Uterus (tissue), 4 donors: ENCODE data around the gene METTL6. TPM values are rescaled to one million over a fixed set of nuclear protein-coding genes. Genes with fewer than 3 reads are reported as not detected.

Source experiments
- DNase-seq, 2 donors: peaks; one replicate each; pipeline ENCODE4 v3.0.0-alpha.2; 2019 to 2020
- H3K27ac ChIP-seq, 2 donors: fragments of 200-600 bp; sonication (generic); 1 replicate in 1 of 2; 2 replicates in 1 of 2; pipeline ENCODE4 v1.5.1; 2016 to 2018
- H3K27me3 ChIP-seq, 2 donors: fragments of 200-600 bp; sonication (generic); one replicate each; pipeline ENCODE4 v1.5.1; 2018 to 2019; ENCODE audit warnings: control low read depth in 1 of 2
- H3K36me3 ChIP-seq, 2 donors: fragments of 200-600 bp; sonication (generic); one replicate each; pipeline ENCODE4 v1.5.1; 2019; ENCODE audit warnings: control low read depth in 1 of 2
- H3K4me1 ChIP-seq, 2 donors: fragments of 200-600 bp; sonication (generic); one replicate each; pipeline ENCODE4 v1.5.1; 2018 to 2019; ENCODE audit warnings: control low read depth in 1 of 2
- H3K4me3 ChIP-seq, 2 donors: fragments of 200-600 bp; sonication (generic); 1 replicate in 1 of 2; 2 replicates in 1 of 2; pipeline ENCODE4 v1.5.1; 2018 to 2019; ENCODE audit warnings: mild to moderate bottlenecking in 1 of 2
- H3K9me3 ChIP-seq, 2 donors: fragments of 200-600 bp; sonication (generic); one replicate each; pipeline ENCODE4 v1.5.1; 2019; ENCODE audit warnings: control low read depth in 1 of 2
- CTCF ChIP-seq, 4 experiments: fragments of 200-600 bp in 2 of 4; fragments of 450-650 bp in 2 of 4; sonication (generic) in 2 of 4; IDR thresholded peaks; one replicate each; pipeline ENCODE4 v1.5.1; 2016 to 2019; ENCODE audit warnings: antibody characterized with exemption in 4 of 4, mild to moderate bottlenecking in 2 of 4, moderate library complexity in 1 of 4
- POLR2A ChIP-seq, 2 donors: fragments of 450-650 bp; IDR thresholded peaks; one replicate each; pipeline ENCODE4 v1.6.1; 2016; ENCODE audit warnings: antibody characterized with exemption in 2 of 2, mild to moderate bottlenecking in 1 of 2, moderate library complexity in 1 of 2
- intact Hi-C: fragments of 100-400 bp; cut with DNase I; formaldehyde crosslinking; loops from one replicate; pipeline ENCODE4 v1.15.1; 2023; ENCODE audit warnings: low total_unique reads
- total RNA-seq, 4 donors: library from RNA; depleted of rRNA in 3 of 4; stranded (reverse); fragments of >200 nt in 3 of 4; gene quantifications; one replicate each; pipeline versions ENCODE4 v1.1.0 to v1.2.4, GENCODE V29; 2014 to 2023
- donor health status: DM: yes; HTN: yes; CAD: no.

METTL6 gene
- total RNA-seq, 4 donors from 2014 or later: 2.0 to 61.7 (median 25.9) TPM

DNA sequence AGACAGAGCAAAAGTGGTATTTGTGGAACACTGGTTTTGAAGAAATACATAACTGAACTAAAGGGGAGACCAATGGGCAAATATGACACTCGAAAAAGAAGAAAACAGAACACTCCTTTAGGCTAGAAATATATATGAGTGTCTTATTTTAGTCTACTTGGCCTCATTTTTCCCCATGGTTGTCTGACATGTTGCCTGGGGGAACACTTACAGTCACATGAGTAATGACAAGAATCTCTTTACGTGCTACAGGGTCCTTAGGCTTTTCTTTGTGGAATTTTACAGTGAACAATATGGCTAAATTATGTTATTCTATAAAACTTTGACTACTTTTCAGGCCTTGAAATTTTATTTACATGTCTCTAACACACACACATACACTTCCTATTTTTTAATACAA, 17.6 kb downstream of the METTL6 start:
- H3K36me3 ChIP-seq: no peaks in the 10 kb centered on the region
- intact Hi-C loops: no loop called here
- no peak overlapping the region for H3K27ac ChIP-seq

DNA sequence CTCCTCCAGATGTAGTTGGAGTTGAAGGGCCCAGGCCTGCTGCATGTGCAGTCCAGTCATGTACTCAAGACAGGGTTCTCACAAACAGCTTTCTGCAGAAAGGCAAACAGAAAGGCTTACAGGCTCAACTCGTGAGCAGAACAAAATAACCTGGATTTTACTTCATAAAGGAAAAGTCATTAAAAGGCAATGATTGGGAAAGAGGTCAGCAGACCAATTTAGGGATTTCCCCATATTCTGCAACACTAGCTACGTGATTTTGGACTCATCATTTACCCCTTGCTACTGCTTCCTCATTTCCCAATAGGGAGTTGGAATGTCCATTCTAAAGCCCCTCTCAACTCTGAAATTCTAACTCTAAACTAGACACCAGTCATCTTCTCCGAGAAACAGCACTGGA, 18.1 kb downstream of the METTL6 start:
- intact Hi-C loops: no loop called here
- TF ChIP-seq CTCF (IDR thresholded peaks at IDR 0.05): no peak
- no peak for TF ChIP-seq POLR2A (IDR thresholded peaks at IDR 0.05)
- Histone ChIP-seq H3K4me3 (no peak overlapping the region), H3K27me3 (no peaks in the 10 kb centered on the region), H3K36me3 (no peaks in the 10 kb centered on the region), H3K4me1 (no peaks in the 10 kb centered on the region), H3K9me3 (no peaks in the 10 kb centered on the region), H3K27ac (no peak overlapping the region)
- DNase-seq: no peak

More for the DNA sequence above, 17.6 kb downstream of the METTL6 start:
- Histone ChIP-seq H3K27me3 (no peaks in the 10 kb centered on the region), H3K4me1 (no peaks in the 10 kb centered on the region), H3K9me3 (no peaks in the 10 kb centered on the region), H3K4me3 (no peak overlapping the region)
- TF ChIP-seq CTCF (IDR thresholded peaks at IDR 0.05) (no peak), POLR2A (IDR thresholded peaks at IDR 0.05) (no peak)
- no peak for DNase-seq

DNA sequence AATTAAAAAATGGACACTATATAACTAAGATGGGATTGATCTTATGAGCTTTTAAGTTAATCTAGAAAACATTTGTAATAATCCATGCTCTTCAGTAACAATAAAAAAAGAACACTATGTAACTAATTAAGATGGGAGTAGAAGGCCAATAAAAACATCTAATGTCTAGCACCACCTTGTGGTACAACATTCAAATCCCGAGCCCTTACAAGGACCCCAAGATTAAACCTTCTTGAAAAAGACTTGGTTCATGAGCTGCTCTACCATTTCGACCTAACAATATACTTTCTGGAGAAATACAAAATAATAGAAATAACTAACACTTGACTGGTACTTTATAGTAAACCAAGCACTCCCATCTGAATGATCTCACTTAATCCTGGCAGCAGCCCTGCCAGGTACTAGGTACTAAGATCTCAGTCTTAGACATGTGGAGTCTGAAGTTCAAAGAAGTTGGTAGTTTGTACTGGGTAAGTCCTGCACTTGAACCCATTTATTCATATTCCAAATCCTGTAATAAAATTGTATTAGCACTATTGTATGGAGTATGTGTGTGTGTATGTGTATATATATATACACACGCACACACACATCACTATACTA, 21.8 kb downstream of the METTL6 start:
- peak in 1 of 2 donors; percentile 34 for DNase-seq
- intact Hi-C loops: no loop called here
- TF ChIP-seq CTCF (IDR thresholded peaks at IDR 0.05) (peak; percentile 57 to 77 (median 66)), POLR2A (IDR thresholded peaks at IDR 0.05) (no peak)

GRCh38 chr3:15404767-15405166, 22.6 kb downstream of the METTL6 start:
- DNase-seq: no peak
- TF ChIP-seq CTCF (IDR thresholded peaks at IDR 0.05): no peak
- no peak for TF ChIP-seq POLR2A (IDR thresholded peaks at IDR 0.05)
- Histone ChIP-seq H3K9me3 (no peaks in the 10 kb centered on the region), H3K27ac (no peak overlapping the region), H3K27me3 (no peaks in the 10 kb centered on the region), H3K4me3 (no peak overlapping the region), H3K36me3 (no peaks in the 10 kb centered on the region), H3K4me1 (no peaks in the 10 kb centered on the region)
- intact Hi-C loops: no loop called here

More for the DNA sequence above, 21.8 kb downstream of the METTL6 start:
- H3K9me3 ChIP-seq: no peaks in the 10 kb centered on the region
- no peaks in the 10 kb centered on the region for H3K4me1 ChIP-seq
- H3K27ac ChIP-seq: no peak overlapping the region
- H3K4me3 ChIP-seq: no peak overlapping the region
- H3K36me3 ChIP-seq: no peaks in the 10 kb centered on the region
- no peaks in the 10 kb centered on the region for H3K27me3 ChIP-seq

GRCh38 chr3:15403965-15404364, 23.4 kb downstream of the METTL6 start:
- H3K9me3 ChIP-seq: no peaks in the 10 kb centered on the region
- TF ChIP-seq POLR2A (IDR thresholded peaks at IDR 0.05) (no peak), CTCF (IDR thresholded peaks at IDR 0.05) (no peak)
- DNase-seq: no peak
- no peak overlapping the region for H3K4me3 ChIP-seq
- H3K36me3 ChIP-seq: no peaks in the 10 kb centered on the region
- intact Hi-C loops: no loop called here
- no peaks in the 10 kb centered on the region for H3K4me1 ChIP-seq
- no peaks in the 10 kb centered on the region for H3K27me3 ChIP-seq
- no peak overlapping the region for H3K27ac ChIP-seq
